DND-41 (cell line): ENCODE measurements around the gene OXTR.

Source experiments
- ATAC-seq: fragments of 200-7000 bp; cut with Tn5 transposase; 3 replicates; pipeline ENCODE4 v1.9.1; 2021; ENCODE audit warnings: low read depth; ENCODE audit not compliant: insufficient read depth
- DNase-seq: peaks from one replicate; pipeline ENCODE4 v3.0.0-alpha.2; 2020
- H2AFZ ChIP-seq: 2 replicates; pipeline ENCODE4 v1.6.0; 2012; ENCODE audit warnings: low read depth, low read length
- H3K27ac ChIP-seq: 2 replicates; pipeline ENCODE4 v1.5.1; 2012; ENCODE audit warnings: low read length, inconsistent platforms
- H3K27me3 ChIP-seq: fragments of 200-600 bp; sonication (generic); 2 replicates; pipeline ENCODE4 v1.6.0; 2012; ENCODE audit warnings: low read length, mild to moderate bottlenecking, inconsistent platforms; ENCODE audit not compliant: insufficient read depth, poor library complexity
- H3K36me3 ChIP-seq: 2 replicates; pipeline ENCODE4 v1.5.1; 2012; ENCODE audit warnings: low read length, inconsistent platforms; ENCODE audit not compliant: insufficient read depth
- H3K4me1 ChIP-seq: 2 replicates; pipeline ENCODE4 v1.5.1; 2012; ENCODE audit warnings: mild to moderate bottlenecking, low read length; ENCODE audit not compliant: insufficient read depth
- H3K4me2 ChIP-seq: 2 replicates; pipeline ENCODE4 v1.6.0; 2012; ENCODE audit warnings: mild to moderate bottlenecking, moderate library complexity, low read length, inconsistent platforms; ENCODE audit not compliant: insufficient read depth
- H3K4me3 ChIP-seq, 2 experiments: fragments of 200-600 bp in 1 of 2; shearing (Covaris generic) in 1 of 2; 2 replicates each; pipeline ENCODE4 v1.5.1; 2012 to 2016; ENCODE audit warnings: inconsistent platforms in 2 of 2, low read length in 2 of 2, mild to moderate bottlenecking in 2 of 2, low read depth in 1 of 2, moderate library complexity in 1 of 2
- H3K79me2 ChIP-seq: 2 replicates; pipeline ENCODE4 v1.6.0; 2012; ENCODE audit warnings: low read length, inconsistent platforms; ENCODE audit not compliant: insufficient read depth
- H3K9ac ChIP-seq: 2 replicates; pipeline ENCODE4 v1.6.0; 2012; ENCODE audit warnings: low read depth, mild to moderate bottlenecking, inconsistent platforms, low read length, moderate library complexity
- H3K9me3 ChIP-seq: 2 replicates; pipeline ENCODE4 v1.5.1; 2012; ENCODE audit warnings: low read length, moderate library complexity, mild to moderate bottlenecking, inconsistent platforms; ENCODE audit not compliant: insufficient read depth, severe bottlenecking
- H4K20me1 ChIP-seq: 2 replicates; pipeline ENCODE4 v1.6.0; 2012; ENCODE audit warnings: low read length; ENCODE audit not compliant: insufficient read depth
- CTCF ChIP-seq: IDR thresholded peaks from 2 replicates; pipeline ENCODE4 v1.5.1; 2012; ENCODE audit warnings: borderline replicate concordance, low read length, moderate library complexity, mild to moderate bottlenecking; ENCODE audit not compliant: poor library complexity, severe bottlenecking; ENCODE audit errors: extremely low read depth
- EZH2 ChIP-seq: IDR thresholded peaks from 3 replicates; pipeline ENCODE4 v1.6.1; 2012; ENCODE audit warnings: borderline replicate concordance, low read depth, mild to moderate bottlenecking, moderate library complexity, low read length, inconsistent platforms; ENCODE audit not compliant: severe bottlenecking

Gene OXTR

GRCh38 chr3:8784676-8785435 lies 15.4 kb upstream of the OXTR start:
- no peaks in the 10 kb centered on the region for H3K4me1 ChIP-seq
- H4K20me1 ChIP-seq, result no peaks in the 10 kb centered on the region
- no peak overlapping the region for H2AFZ ChIP-seq
- H3K4me3 ChIP-seq, result no peak overlapping the region
- no peak for TF ChIP-seq CTCF
- TF ChIP-seq EZH2, result no peak
- no peaks in the 10 kb centered on the region for H3K9me3 ChIP-seq
- DNase-seq, result no peak
- no peak for ATAC-seq
- H3K79me2 ChIP-seq, result no peaks in the 10 kb centered on the region
- H3K27me3 ChIP-seq, result no peaks in the 10 kb centered on the region
- no peak overlapping the region for H3K9ac ChIP-seq
- no peak overlapping the region for H3K4me2 ChIP-seq
- no peak overlapping the region for H3K27ac ChIP-seq
- H3K36me3 ChIP-seq, result no peaks in the 10 kb centered on the region

GRCh38 chr3:8780279-8780678 lies 10.9 kb upstream of the OXTR start:
- Histone ChIP-seq H3K9me3 (no peaks in the 10 kb centered on the region), H3K36me3 (no peaks in the 10 kb centered on the region), H3K27ac (no peak overlapping the region), H3K4me2 (no peak overlapping the region), H2AFZ (no peak overlapping the region), H3K4me3 (no peak overlapping the region), H4K20me1 (no peaks in the 10 kb centered on the region), H3K79me2 (no peaks in the 10 kb centered on the region), H3K9ac (no peak overlapping the region), H3K4me1 (no peaks in the 10 kb centered on the region), H3K27me3 (no peaks in the 10 kb centered on the region)
- TF ChIP-seq CTCF (no peak), EZH2 (no peak)
- DNase-seq (no peak), ATAC-seq (no peak)

GRCh38 chr3:8778475-8778874 lies 9.1 kb upstream of the OXTR start:
- DNase-seq (no peak), ATAC-seq (no peak)
- no peak overlapping the region for H3K4me2 ChIP-seq
- H3K79me2 ChIP-seq, result no peaks in the 10 kb centered on the region
- H3K9me3 ChIP-seq, result no peaks in the 10 kb centered on the region
- no peak overlapping the region for H2AFZ ChIP-seq
- no peaks in the 10 kb centered on the region for H4K20me1 ChIP-seq
- H3K4me1 ChIP-seq, result no peaks in the 10 kb centered on the region
- H3K9ac ChIP-seq, result no peak overlapping the region
- H3K27ac ChIP-seq, result no peak overlapping the region
- H3K36me3 ChIP-seq, result no peaks in the 10 kb centered on the region
- no peak overlapping the region for H3K4me3 ChIP-seq
- TF ChIP-seq CTCF (no peak), EZH2 (no peak)
- H3K27me3 ChIP-seq, result no peaks in the 10 kb centered on the region

GRCh38 chr3:8777978-8778267 lies 8.5 kb upstream of the OXTR start:
- Histone ChIP-seq H3K27ac (no peak overlapping the region), H3K4me2 (no peak overlapping the region), H3K79me2 (no peaks in the 10 kb centered on the region), H3K9me3 (no peaks in the 10 kb centered on the region), H3K36me3 (no peaks in the 10 kb centered on the region), H2AFZ (no peak overlapping the region), H3K4me1 (no peaks in the 10 kb centered on the region), H3K27me3 (no peaks in the 10 kb centered on the region), H3K9ac (no peak overlapping the region), H4K20me1 (no peaks in the 10 kb centered on the region), H3K4me3 (no peak overlapping the region)
- TF ChIP-seq CTCF (no peak), EZH2 (no peak)
- DNase-seq (no peak), ATAC-seq (no peak)
